HG03060 (cell line): Measurements from ENCODE around the gene TRMT1L.
"Not testable (repeated sequence)": the region's sequence is repeated elsewhere in the genome, so short reads cannot be mapped to it uniquely, and the experiment has no call there.

Source experiments
- ATAC-seq: cut with Tn5 transposase; IDR thresholded peaks from one replicate; pipeline ENCODE4 v1.9.1; 2021; ENCODE audit warnings: low read depth, moderate number of reproducible peaks; ENCODE audit not compliant: unreplicated experiment

The TRMT1L gene

GRCh38 chr1:185156854-185157598, at the start of gene TRMT1L, which contains the start of gene SWT1:
Gene TRMT1L (minus strand): TSS chr1:185156953. CDS start chr1:185156712, 241 bp downstream.
Gene SWT1 (plus strand): TSS chr1:185157167. CDS start chr1:185160842, 3,675 bp downstream.
- ATAC-seq: peak; percentile 93

DNA sequence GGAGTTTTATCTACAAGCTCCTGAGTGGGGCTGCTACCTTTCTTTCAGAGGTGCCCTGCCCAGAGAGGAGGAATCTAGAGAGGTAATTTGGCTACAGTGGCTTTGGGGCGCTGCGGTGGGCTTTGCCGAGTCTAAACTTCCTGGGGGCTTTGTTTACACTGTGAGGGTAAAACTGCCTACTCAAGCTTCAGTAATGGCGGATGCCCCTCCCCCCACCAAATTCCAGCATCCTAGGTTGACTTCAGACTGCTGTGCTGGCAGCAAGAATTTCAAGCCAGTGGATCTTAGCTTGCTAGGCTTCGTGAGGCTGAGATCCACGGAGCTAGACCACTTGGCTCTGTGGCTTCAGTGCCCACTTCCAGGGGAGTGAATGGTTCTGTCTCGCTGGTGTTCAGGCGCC, 44.1 kb upstream of the TRMT1L start:
- no peak for ATAC-seq

- not testable (repeated sequence) for ATAC-seq
Observed at GRCh38 chr1:185198712-185199111, 42.0 kb upstream of the TRMT1L start.

GRCh38 chr1:185193756-185194155, 37.0 kb upstream of the TRMT1L start:
- no peak for ATAC-seq

GRCh38 chr1:185170291-185170848, 13.6 kb upstream of the TRMT1L start:
- peak; percentile 90 for ATAC-seq

DNA sequence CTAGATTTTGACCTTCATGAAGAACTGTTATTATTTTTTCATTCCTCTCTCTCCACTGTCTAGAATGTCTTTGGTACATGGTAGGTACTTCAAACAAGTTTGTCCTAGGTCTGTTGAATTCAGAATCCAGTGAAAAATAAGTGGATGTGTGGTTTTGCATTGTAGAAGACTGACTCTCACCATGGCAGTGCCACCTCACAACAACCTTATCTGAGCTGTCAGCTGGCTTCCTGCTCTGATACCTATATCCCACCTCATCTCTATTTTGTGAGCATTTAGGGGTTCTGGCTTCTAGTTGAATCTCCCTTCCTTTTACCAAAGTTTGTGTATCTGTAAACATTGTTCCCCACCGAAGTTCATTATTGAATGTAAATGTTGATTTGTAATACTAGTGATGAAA, 9.4 kb upstream of the TRMT1L start:
- ATAC-seq: no peak

GRCh38 chr1:185162491-185162890, 5.7 kb upstream of the TRMT1L start:
- no peak for ATAC-seq

DNA sequence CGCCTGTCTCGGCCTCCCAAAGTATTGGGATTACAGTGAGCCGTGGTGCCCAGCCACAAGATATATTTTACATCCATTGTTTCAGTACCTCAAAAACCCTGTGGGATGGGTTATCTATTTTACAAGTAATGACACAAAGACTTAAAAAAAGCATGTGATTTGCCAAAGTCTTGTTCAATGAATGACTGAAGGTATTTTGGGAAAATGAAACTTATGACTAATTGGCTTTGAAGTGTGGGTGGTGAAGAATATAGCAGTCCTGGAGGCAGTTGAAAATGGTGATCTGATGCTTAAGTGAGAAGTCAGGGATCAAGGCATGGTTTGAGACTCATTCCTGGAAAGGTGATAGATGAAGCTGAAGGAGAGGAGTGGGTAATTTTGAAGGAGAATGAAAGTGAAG, 3.2 kb upstream of the TRMT1L start:
- no peak for ATAC-seq

GRCh38 chr1:185158800-185159199, 2.0 kb upstream of the TRMT1L start:
- ATAC-seq: no peak

DNA sequence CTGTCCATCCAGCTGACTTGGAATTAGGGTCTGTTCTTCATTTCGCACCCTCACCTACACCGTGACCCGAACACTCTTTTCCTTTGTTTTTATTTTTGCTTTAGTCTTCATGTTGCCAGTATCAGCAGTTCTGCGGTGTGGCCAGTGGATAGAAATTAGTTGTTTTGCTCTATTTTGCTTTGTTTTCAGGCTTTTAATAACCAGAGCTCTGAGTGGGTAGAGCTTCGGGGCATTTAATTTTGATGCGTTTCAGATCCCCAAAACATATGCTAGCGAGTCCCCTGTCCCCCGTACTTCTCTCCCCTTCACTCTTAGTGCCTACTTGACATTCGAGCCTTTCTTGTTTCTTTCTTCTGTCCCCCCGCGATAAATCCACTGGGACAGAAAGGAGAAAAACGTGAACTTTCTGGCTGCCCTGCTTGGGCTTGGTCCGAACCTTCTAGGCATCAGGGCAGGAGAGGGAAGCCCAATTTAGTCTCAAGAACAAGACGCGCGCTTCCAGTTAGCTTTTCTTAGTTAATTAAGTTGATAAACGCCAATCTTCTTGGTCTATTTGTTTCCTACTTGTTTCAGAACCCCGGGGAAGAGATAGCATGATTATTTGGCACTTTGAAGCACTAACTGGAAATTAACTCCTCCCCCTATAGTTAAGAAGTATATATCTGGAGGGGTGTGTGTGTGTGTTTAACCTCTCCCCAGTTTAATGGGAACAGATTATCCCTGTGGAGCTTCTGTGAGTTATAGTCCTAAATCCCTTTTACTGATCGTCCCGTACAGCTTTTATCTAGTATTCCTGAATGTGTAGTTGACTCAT, 1.1 kb upstream of the TRMT1L start:
- no peak for ATAC-seq

DNA sequence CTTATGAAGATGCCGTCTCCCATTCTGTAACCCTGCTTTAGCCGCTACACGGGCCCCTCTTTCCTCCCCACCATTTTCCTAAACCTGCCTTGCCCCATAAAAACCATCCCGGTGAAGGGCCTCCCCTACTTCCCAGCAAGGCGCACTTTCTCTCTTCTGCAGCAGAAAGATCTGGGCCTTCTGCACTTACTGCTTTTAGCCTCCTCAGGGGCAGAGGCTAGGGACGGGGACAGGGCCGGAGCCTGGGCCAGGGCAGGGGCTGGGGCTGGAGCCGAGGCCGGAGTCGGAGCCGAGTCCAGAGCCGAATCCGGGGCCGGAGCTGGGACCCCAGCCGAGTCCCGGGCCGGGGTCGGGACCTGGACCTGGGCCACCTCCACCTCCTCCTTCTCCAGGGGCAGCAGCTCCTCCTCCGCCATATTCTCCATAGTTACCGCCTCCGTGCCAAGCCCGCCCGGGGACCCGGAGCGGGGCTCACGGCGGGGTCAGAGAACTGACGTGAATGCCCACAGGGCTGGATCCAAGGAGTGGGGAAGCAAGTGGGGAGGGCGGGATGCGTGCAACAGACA, 382 bp downstream of the TRMT1L start:
- peak; percentile 9 for ATAC-seq

DNA sequence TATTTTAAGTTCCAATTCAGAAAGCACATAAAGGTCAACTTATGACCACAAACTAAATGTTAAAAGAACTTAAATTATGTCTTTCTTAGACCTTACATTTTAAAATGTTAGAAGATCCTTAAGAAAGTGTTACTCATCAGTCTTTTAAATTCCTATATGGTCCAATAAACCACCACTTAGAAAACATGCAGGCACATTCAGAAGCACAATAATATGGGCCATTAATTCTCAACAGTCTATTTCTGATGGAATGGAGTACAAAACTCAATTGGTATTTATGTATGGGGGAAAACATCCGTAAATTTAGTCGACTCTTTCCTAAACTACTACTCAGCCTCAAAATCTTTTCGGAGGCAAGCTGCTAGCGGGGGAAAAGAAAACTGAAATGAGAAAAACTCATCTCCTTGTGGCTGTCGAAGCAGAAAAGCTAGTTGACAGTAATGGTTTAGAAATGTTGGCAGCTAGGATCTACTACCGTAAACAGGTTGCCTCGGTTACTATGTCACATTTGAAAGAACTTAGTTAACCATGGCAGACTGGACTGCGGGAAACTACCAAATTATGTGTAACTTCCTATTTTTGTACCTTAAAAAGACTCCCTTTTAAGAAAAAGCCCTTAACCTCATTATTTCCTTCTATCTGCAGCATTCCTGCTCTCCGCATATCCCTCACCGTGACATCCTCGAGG, 1.0 kb downstream of the TRMT1L start:
- no peak for ATAC-seq

DNA sequence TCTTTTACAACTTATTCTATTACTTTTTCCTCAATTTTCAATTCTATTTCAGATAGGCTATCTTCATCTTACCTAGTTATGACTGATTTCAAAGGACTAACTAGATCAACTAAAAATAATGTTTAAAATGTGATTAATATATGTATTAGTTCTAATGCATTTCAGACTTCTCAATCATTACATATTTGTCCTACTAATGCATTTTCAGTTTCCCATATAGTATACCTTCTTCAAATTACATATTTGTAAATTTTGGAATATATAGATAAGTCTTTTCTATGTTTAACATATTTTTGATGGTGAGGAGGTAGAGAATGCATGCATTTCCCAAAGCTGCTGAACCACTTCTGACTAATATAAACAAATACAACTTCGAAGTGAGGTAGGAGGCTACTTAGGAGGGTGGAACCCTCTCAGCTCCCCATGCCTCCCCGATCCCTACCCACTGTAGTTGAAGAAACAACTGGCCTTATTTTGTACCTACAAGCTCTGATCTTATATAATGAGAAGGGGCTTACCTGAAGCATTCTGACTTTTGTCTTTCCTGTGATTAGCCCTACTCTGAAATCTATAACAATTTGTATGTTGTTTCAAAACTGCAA, 1.7 kb downstream of the TRMT1L start:
- ATAC-seq: no peak

DNA sequence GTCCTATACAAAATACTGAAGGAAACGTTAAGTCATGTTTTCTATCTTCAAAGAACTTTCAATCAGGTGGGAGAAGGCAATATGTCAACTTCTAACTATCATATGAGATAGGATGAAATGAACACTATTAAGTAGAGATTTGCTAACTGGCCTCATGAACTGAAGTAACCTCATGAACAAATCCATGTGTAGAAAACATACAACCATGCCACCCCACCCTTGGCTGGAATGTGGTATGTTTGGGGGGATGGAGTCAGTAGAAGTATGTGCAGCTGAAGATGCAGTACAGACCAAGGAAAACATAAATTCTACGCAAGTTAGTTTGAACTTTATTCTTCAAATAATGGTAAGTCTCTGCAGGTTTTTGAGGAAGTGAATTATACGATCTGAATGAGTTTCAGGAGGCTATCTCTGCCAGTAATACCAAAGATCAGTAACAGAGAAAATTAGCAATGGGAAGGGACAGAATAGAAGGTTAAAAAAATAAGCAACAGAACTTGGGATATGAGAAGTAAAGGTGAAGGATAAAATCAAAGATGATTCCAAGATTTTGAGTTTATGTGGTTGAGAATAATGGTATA, 4.5 kb downstream of the TRMT1L start:
- no peak for ATAC-seq

- no peak for ATAC-seq
Observed at GRCh38 chr1:185151215-185151614, 5.5 kb downstream of the TRMT1L start.

GRCh38 chr1:185144233-185144632, 12.5 kb downstream of the TRMT1L start:
- no peak for ATAC-seq

- no peak for ATAC-seq
Observed at GRCh38 chr1:185139246-185139645, 17.5 kb downstream of the TRMT1L start.

- no peak for ATAC-seq
Observed at GRCh38 chr1:185137896-185138545, 18.7 kb downstream of the TRMT1L start.

DNA sequence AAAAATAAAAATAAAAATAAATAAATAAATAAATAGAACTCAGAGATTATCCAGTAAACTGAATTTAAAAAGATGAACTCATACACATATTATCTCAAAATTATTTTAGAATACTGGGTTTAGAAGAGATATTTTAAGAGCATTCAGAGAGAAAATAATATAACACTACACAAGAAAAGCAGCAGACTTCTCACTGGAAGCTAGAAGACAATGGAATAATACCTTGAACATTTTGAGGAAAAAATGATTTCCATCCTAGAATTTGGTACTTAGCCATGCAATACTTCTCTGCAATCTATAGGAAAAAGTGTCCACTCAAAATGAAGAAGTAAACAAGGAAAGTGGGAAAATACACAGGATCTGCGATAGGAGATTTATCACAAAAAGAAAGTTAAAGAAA, 24.2 kb downstream of the TRMT1L start:
- ATAC-seq: no peak
